H54 (cell line): ENCODE data around the gene ASPHD1.
"Not testable (repeated sequence)": the region's sequence is repeated elsewhere in the genome, so short reads cannot be mapped to it uniquely, and the experiment has no call there.

ENCODE experiments used
- DNase-seq: peaks from one replicate; pipeline ENCODE4 v3.0.0; 2011; ENCODE audit warnings: low spot score, mixed read lengths; ENCODE audit not compliant: insufficient read length
- FAIRE-seq: peaks from 3 replicates; lab custom pipeline; 2011; peaks lifted over from hg19 to GRCh38; lab: Jason Lieb, UNC
- POLR2A ChIP-seq: IDR thresholded peaks from 2 replicates; pipeline ENCODE4 v1.6.1; 2011; ENCODE audit warnings: low read depth, mild to moderate bottlenecking, low read length

Gene ASPHD1

GRCh38 chr16:29922986-29923501 is 22.8 kb downstream of the ASPHD1 start:
- FAIRE-seq (no peak), DNase-seq (no peak)
- TF ChIP-seq POLR2A = no peak

GRCh38 chr16:29925105-29925756 is 24.9 kb downstream of the ASPHD1 start:
- no peak for TF ChIP-seq POLR2A
- no peak for FAIRE-seq
- no peak for DNase-seq

GRCh38 chr16:29925781-29926710 is 25.8 kb downstream of the ASPHD1 start, which contains the start of gene KCTD13:
KCTD13 (minus strand) TSS chr16:29926226; CDS start chr16:29926033, 193 bp downstream.
- TF ChIP-seq POLR2A = peak; percentile 92
- FAIRE-seq = no peak
- DNase-seq = peak; percentile 94

- no peak for TF ChIP-seq POLR2A
- no peak for DNase-seq
Measured at GRCh38 chr16:29926711-29927052, 26.4 kb downstream of the ASPHD1 start.

GRCh38 chr16:29927070-29927905 is 27.0 kb downstream of the ASPHD1 start:
- no peak for DNase-seq
- no peak for TF ChIP-seq POLR2A
- FAIRE-seq = no peak

More at GRCh38 chr16:29926711-29927052, 26.4 kb downstream of the ASPHD1 start:
- FAIRE-seq = no peak

DNA sequence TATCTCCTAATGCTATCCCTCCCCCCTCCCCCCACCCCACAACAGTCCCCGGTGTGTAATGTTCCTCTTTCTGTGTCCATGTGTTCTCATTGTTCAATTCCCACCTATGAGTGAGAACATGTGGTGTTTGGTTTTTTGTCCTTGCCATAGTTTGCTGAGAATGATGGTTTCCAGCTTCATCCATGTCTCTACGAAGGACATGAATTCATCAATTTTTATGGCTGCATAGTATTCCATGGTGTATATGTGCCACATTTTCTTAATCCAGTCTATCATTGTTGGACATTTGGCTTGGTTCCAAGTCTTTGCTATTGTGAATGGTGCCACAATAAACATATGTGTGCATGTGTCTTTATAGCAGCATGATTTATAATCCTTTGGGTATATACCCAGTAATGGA is 31.5 kb downstream of the ASPHD1 start:
- FAIRE-seq = not testable (repeated sequence)

GRCh38 chr16:29940656-29941055 is 40.4 kb downstream of the ASPHD1 start:
- TF ChIP-seq POLR2A = no peak
- FAIRE-seq (no peak), DNase-seq (no peak)

More for the DNA sequence above, 31.5 kb downstream of the ASPHD1 start:
- DNase-seq = not testable (repeated sequence)

GRCh38 chr16:29943846-29944799 is 43.8 kb downstream of the ASPHD1 start:
- FAIRE-seq (peak; percentile 97), DNase-seq (peak; percentile 77)
- TF ChIP-seq POLR2A = no peak; the same call in 1 of the 2 replicates

DNA sequence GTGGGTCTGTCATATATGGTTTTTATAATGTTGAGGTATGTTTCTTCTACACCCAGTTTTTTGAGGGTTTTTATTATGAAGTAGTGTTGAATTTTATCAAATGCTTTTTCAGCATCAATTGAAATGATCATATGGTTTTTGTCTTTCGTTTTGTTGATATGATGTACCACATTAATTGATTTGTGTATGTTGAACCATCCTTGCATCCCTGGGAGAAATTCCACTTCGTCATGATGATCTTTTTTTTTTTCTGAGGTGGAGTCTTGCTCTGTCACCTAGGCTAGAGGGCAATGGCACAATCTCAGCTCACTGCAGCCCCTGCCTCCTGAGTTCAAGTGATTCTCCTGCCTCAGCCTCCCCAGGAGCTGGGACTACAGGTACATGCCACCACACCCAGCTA is 47.6 kb downstream of the ASPHD1 start:
- DNase-seq (no peak), FAIRE-seq (no peak)
- TF ChIP-seq POLR2A = no peak

DNA sequence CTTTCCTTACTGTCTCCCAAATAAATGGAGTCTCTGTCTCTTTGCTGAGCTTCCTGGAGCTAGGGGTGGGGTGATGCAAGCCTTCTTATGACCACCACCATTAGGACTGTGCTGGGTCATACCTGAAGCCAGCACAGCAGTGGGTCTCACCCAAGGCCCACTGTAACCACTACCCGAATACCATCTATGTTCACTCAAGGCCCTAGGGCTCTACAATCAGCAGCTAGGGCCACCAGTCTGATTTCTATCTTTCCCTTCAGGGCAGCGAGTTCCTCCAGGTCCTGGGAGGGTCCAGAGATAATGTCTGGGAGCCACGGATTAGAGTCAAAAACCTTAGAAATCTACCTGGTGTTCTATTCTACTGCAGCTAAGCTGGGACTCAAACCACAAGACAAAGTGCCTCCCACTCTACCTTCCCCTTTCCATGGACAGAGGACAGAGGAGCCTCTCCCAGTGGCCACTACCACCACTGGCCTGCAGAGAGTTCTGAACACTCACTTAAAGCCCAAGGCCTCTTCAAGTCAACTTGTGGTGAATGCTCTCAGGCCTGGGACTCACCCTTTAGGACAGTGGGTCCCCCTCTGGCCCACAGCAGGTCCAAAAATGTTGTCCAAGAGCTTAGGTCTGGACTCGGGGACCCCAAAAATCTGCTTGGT is 50.6 kb downstream of the ASPHD1 start:
- DNase-seq (no peak), FAIRE-seq (no peak)
- no peak for TF ChIP-seq POLR2A

DNA sequence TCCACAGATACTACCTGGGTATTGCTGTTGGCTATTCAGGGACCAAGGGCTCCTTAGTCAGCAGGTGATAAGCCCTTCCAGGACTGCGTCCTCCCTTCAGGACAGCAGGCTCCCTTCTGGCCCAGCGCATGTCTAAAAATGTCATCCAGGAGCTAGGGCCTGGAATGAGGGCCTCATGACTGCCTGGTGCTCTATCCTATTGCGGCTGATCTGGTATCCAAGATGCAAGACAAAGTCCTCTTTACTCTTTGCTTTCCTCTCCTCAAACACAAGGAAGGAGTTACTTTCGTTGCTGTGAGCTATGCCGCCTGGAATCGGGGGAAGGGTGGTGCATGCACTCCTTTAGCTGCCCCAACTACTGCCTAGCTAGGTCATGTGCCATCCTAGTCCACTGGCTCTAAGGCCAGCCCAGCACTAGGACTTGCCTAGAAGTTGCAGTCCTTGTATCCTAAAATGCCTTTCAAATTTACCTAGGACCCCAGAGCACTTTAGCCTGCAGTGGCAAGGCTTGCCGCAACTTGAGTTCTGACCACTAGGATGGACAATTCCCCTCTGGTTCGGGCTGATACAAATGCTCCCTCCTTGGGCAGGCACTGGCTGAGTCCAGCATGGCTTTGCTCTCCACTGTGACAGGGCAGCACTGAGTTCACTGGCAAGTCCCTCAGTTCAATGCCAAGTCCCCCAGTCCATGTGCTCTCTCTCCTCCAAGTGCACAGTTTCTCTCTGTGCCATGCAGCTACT is 51.5 kb downstream of the ASPHD1 start:
- DNase-seq (no peak), FAIRE-seq (no peak)
- no peak for TF ChIP-seq POLR2A
